Measurements from ENCODE around the gene ETDA.
"Not testable (repeated sequence)": the region's sequence is repeated elsewhere in the genome, so short reads cannot be mapped to it uniquely, and the experiment has no call there.

Gene ETDA

DNA sequence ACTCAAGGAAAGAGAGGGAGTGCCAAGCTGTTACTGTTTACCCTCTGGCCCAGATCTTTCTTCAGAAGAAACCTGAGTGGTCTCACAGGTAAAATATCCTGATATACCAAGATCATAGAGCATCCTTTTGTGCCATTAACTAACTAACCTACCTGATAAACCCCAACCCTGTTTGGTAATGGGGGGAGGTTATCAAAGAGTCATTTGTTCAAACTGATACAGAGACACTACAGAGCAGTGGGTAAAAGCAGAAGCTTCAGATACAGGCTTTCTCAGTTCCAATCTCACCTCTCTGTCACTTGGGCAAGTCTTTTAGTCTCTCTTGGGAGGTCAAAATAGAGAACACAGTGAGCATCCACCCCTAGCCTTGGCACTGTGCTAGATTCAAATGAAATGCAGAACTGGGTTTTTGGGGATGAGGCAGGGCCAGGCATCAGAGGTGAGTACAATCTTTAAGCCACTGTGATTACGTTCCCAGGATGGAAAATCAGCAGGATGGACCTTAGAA, at the start of gene ETDA:
TSS of gene ETDA (plus strand) at position 51 of the 508 bp plus-strand sequence. CDS start 1,216 bp downstream, outside the sequence.
- DNase-seq: not testable (repeated sequence)

DNA sequence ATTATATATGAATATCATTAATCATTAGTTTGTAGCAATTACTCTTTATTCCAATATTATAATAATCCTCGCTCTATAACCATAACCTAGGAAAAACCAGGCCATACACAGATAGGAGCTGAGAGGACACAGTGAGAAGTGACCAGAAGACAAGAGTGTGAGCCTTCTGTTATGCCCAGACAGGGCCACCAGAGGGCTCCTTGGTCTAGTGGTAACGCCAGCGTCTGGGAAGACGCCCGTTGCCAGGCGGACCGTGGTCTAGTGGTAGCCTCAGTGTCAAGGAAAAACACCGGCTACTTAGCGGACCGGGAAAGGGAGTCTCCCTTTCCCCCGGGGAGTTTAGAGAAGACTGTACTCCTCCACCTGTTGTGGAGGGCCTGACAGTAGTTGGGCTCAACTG, 45.4 kb upstream of the ETDA start:
- peak; percentile 5 for DNase-seq

DNA sequence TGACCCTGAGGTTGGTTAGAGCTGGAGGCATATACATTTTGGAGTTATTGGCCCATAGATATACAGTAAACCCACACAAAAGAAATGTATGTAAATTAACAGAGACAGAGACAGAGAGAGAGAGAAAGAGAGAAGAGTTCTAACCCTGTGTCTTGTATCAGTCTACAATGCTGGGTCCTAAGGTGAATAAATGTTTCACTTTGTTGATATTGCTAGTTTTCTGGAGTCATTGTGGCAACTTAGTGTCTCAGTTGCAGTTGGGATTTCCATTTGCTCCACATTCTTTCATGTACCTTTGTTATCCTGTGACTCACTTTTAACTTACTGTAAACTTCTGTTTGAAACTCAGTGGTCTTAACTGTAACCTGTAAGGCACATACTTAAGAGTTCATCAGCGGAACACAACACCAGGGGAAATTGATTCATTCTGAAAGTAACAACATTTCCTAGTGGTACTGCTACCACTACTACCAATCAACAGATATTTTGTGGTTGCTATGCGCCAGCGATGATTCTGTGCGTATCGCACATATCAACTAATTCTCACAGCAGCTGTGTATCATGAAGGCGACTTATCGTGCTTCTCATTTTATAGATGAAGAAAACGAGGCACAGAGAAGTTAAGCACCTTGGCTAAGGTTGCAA, 38.5 kb upstream of the ETDA start:
- DNase-seq: peak; percentile 69

- DNase-seq: not testable (repeated sequence)
These were observed 5.9 kb upstream of the ETDA start for GRCh38 chrX:135245989-135246388.

DNA sequence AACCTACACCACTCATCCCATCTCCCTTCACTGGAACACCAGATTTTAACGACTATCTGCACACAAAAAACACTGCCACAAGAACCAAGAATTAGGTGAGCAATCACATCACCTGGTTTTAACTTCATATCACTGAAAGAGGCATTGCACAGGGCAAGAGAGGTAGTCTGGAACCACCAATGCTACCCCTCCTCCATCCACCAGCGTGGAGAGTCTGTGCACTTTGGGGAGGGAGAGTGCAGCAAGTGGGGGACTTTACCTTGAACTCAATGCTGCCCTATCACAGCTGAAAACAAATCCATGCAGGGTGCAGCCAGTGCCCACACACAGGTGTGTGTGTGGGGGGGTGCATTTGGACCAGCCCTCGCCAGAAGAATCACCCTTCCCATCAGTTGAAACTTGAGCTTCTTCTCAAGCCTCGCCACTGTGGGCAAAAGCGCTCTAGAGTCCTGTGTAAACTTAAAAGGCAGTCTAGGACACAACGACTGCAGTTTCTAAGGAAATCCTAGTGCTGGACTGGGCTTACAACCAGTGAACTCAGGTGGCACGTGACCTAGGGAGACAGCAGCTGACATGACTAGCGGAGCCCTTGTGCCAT, 4.3 kb downstream of the ETDA start:
- DNase-seq: not testable (repeated sequence)

- DNase-seq: no peak
These were observed 5.1 kb downstream of the ETDA start for GRCh38 chrX:135256923-135257322.

DNA sequence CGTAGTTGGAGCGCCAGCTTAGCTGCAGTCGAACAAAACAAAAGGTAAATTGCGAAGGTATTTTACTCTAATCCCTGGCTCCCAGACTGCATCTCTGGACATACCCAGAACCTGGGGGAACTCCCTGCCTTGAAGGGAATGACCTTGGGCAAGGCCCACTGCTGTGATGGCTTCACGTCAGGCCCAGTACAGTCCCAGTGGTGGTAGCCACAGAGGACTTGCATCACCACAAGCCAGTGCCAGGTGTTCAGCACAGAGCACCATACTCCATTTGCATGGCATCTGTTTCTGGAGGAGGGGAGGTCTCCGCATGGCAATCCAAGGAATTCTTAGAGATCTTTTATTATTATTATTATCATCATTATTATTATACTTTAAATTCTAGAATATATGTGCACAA, 5.6 kb downstream of the ETDA start:
- no peak for DNase-seq

GRCh38 chrX:135260976-135261375, 9.1 kb downstream of the ETDA start:
- DNase-seq: not testable (repeated sequence)

GRCh38 chrX:135263376-135263775, 11.5 kb downstream of the ETDA start:
- not testable (repeated sequence) for DNase-seq

DNA sequence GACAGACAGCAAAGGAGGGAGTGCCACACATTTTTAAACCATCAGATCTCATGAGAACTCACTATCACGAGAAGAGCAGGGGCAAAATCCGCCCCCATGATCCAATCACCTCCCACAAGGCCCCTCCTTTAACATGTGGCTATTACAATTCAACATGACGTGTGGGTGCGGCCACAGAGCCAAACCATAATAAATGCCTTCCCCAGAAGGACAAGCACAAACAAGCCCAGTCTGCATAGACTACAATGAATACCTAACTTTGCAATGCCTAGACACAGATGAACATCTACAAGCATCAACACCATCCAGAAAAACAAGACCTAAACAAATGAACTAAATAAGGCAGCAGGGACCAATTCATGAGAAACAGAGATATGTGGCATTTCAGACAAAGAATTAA, 12.3 kb downstream of the ETDA start:
- DNase-seq: no peak

- DNase-seq: no peak
These were observed 21.3 kb downstream of the ETDA start for GRCh38 chrX:135273162-135273561.

DNA sequence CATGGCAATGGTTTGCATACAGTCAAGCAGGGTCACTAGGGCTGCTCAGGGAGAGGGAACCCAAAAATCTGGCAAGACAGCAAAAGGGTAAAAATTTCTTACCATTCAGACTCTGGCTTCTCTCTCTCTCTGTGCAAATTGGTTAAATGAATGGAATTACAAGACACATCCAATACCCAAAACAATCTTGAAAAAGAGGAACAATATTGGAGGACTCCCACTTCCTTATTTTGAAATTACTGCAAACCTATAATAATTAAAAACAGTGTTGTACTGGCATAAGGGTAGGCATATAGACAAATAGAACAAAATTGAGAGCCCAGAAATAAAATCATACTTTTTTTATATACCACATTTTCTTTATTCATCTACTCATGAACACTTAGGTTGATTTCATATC, 24.1 kb downstream of the ETDA start:
- no peak for DNase-seq

GRCh38 chrX:135287266-135287823, 35.5 kb downstream of the ETDA start:
- no peak for DNase-seq

DNA sequence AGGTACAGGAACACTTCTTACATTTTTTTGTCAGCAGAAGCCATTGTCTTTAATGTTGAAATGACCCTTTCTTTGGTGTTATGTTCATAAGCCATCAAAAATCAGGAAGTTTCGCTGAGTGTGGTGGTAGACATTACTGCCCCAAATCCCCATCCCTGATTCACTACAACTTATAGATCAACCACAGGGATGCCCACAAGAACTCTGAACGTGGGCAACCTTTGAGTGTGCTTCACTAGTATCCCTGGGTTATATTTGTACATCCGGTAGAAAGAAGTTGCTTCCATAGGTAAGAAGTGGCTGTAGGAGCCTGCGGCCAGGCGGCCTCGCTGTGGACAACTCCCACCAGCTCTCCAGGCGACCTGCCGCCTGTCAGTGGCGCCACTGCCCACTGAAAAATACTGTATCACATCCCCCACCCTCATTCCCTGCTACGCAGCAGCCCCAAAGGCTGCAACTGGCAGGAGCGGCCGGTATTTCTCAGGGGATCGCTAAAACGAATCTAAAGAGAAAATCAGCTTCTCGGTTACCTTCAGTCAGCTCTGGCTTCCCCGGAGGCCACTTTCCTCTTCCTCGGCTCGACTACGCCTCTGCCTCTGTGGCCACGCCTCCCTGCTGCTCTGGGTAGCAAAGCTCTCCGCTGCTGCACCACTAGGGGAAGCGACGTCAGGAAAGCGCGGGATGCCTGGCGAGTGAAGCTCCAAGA, 43.5 kb downstream of the ETDA start:
- peak; percentile 58 for DNase-seq

GRCh38 chrX:135295944-135296305, 44.1 kb downstream of the ETDA start:
- DNase-seq: no peak

GRCh38 chrX:135302269-135302873, 50.5 kb downstream of the ETDA start:
- DNase-seq: no peak
